H1 (cell line): Measurements from ENCODE around the gene BEX2. TPM values are rescaled to one million over a fixed set of nuclear protein-coding genes. Genes with fewer than 3 reads are reported as not detected.

Experiments
- polyA plus RNA-seq, 7 experiments: library from polyadenylated mRNA; depleted of rRNA in 3 of 7; stranded (reverse) in 5 of 7; unstranded in 2 of 7; fragments of >200 nt in 5 of 7; fragments of 200-250 nt in 2 of 7; gene quantifications; 1 replicate in 5 of 7; 2 replicates in 1 of 7; 4 replicates in 1 of 7; pipeline versions ENCODE4 v1.2.1 to v1.2.3, GENCODE V29; 2011 to 2013; ENCODE audit warnings: missing spikeins in 2 of 7, mixed read lengths in 2 of 7
- total RNA-seq: library from RNA; stranded (reverse); fragmentation: NEBNext Ultra II Directional; extraction: Animal tissue kit (Norgen Biotek cat#: 25700); gene quantifications from 2 replicates; pipeline ENCODE4 v1.2.1, GENCODE V29; 2021
- TF ChIP-seq, protein P1 (sequence below): fragments of 300-600 bp; sonication (generic); IDR thresholded peaks from 2 replicates; pipeline ENCODE4 v1.7.1; 2012; ENCODE audit warnings: low read length, moderate library complexity, mild to moderate bottlenecking, inconsistent platforms; ENCODE audit not compliant: insufficient replicate concordance

The BEX2 gene
- total and polyA plus RNA-seq, 2 of the 8 experiments (the other 6 are each of a cell fraction or from before 2014, with no cell fraction given) = 53.8 to 60.2 TPM

DNA sequence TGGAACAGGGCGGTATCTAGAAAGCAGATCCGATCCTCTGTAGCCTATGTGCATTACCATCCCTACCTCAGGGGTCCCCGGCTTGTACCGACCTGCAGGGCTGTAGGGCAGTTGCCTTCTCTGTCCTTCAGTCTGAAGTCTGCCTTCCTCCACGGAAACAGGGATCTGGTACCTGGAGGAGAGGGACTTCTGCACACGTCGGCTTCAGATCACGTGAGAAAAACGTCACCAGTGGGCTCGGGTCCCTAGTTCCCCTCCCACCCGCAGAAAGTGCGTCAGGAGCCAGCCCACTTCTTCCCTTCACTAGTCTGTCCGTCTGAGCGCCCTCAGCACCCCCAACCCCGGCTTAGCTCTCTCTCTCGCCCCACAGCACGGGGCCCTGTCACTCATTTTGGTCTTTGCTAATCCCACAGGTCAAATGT is 34.2 kb downstream of the BEX2 start, which contains the start of gene TCEAL5 (continued):
- TF ChIP-seq, protein P1, sequence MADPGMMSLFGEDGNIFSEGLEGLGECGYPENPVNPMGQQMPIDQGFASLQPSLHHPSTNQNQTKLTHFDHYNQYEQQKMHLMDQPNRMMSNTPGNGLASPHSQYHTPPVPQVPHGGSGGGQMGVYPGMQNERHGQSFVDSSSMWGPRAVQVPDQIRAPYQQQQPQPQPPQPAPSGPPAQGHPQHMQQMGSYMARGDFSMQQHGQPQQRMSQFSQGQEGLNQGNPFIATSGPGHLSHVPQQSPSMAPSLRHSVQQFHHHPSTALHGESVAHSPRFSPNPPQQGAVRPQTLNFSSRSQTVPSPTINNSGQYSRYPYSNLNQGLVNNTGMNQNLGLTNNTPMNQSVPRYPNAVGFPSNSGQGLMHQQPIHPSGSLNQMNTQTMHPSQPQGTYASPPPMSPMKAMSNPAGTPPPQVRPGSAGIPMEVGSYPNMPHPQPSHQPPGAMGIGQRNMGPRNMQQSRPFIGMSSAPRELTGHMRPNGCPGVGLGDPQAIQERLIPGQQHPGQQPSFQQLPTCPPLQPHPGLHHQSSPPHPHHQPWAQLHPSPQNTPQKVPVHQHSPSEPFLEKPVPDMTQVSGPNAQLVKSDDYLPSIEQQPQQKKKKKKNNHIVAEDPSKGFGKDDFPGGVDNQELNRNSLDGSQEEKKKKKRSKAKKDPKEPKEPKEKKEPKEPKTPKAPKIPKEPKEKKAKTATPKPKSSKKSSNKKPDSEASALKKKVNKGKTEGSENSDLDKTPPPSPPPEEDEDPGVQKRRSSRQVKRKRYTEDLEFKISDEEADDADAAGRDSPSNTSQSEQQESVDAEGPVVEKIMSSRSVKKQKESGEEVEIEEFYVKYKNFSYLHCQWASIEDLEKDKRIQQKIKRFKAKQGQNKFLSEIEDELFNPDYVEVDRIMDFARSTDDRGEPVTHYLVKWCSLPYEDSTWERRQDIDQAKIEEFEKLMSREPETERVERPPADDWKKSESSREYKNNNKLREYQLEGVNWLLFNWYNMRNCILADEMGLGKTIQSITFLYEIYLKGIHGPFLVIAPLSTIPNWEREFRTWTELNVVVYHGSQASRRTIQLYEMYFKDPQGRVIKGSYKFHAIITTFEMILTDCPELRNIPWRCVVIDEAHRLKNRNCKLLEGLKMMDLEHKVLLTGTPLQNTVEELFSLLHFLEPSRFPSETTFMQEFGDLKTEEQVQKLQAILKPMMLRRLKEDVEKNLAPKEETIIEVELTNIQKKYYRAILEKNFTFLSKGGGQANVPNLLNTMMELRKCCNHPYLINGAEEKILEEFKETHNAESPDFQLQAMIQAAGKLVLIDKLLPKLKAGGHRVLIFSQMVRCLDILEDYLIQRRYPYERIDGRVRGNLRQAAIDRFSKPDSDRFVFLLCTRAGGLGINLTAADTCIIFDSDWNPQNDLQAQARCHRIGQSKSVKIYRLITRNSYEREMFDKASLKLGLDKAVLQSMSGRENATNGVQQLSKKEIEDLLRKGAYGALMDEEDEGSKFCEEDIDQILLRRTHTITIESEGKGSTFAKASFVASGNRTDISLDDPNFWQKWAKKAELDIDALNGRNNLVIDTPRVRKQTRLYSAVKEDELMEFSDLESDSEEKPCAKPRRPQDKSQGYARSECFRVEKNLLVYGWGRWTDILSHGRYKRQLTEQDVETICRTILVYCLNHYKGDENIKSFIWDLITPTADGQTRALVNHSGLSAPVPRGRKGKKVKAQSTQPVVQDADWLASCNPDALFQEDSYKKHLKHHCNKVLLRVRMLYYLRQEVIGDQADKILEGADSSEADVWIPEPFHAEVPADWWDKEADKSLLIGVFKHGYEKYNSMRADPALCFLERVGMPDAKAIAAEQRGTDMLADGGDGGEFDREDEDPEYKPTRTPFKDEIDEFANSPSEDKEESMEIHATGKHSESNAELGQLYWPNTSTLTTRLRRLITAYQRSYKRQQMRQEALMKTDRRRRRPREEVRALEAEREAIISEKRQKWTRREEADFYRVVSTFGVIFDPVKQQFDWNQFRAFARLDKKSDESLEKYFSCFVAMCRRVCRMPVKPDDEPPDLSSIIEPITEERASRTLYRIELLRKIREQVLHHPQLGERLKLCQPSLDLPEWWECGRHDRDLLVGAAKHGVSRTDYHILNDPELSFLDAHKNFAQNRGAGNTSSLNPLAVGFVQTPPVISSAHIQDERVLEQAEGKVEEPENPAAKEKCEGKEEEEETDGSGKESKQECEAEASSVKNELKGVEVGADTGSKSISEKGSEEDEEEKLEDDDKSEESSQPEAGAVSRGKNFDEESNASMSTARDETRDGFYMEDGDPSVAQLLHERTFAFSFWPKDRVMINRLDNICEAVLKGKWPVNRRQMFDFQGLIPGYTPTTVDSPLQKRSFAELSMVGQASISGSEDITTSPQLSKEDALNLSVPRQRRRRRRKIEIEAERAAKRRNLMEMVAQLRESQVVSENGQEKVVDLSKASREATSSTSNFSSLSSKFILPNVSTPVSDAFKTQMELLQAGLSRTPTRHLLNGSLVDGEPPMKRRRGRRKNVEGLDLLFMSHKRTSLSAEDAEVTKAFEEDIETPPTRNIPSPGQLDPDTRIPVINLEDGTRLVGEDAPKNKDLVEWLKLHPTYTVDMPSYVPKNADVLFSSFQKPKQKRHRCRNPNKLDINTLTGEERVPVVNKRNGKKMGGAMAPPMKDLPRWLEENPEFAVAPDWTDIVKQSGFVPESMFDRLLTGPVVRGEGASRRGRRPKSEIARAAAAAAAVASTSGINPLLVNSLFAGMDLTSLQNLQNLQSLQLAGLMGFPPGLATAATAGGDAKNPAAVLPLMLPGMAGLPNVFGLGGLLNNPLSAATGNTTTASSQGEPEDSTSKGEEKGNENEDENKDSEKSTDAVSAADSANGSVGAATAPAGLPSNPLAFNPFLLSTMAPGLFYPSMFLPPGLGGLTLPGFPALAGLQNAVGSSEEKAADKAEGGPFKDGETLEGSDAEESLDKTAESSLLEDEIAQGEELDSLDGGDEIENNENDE = no peak
